Astrocyte (in vitro differentiated cells and primary cell): Measurements from ENCODE around the gene CD101. TPM values are rescaled to one million over a fixed set of nuclear protein-coding genes. Genes with fewer than 3 reads are reported as not detected.
A peak's percentile ranks its signal among the peaks of the same experiment; 100 is the strongest.

Source experiments
- DNase-seq: peaks from one replicate; pipeline ENCODE4 v3.0.0-alpha.2; 2010; ENCODE audit warnings: low read depth
- FAIRE-seq: peaks from 2 replicates; lab custom pipeline; 2011; peaks lifted over from hg19 to GRCh38; lab: Jason Lieb, UNC
- H2AFZ ChIP-seq: 2 replicates; pipeline ENCODE4 v1.6.0; 2012; ENCODE audit warnings: low read depth, low read length, inconsistent platforms
- H3K27ac ChIP-seq: 2 replicates; pipeline ENCODE4 v1.5.1; 2011; ENCODE audit warnings: low read depth, low read length, inconsistent platforms
- H3K27me3 ChIP-seq: 2 replicates; pipeline ENCODE4 v1.6.0; 2011; ENCODE audit warnings: low read length, inconsistent platforms; ENCODE audit not compliant: insufficient read depth
- H3K36me3 ChIP-seq: 2 replicates; pipeline ENCODE4 v1.5.1; 2011; ENCODE audit warnings: low read length, inconsistent platforms; ENCODE audit not compliant: insufficient read depth
- H3K4me1 ChIP-seq: 2 replicates; pipeline ENCODE4 v1.5.1; 2011; ENCODE audit warnings: low read length, inconsistent platforms; ENCODE audit not compliant: insufficient read depth
- H3K4me2 ChIP-seq: 2 replicates; pipeline ENCODE4 v1.6.0; 2012; ENCODE audit warnings: low read length, inconsistent platforms
- H3K4me3 ChIP-seq: 2 replicates; pipeline ENCODE4 v1.5.1; 2011; ENCODE audit warnings: low read depth, mild to moderate bottlenecking, low read length, inconsistent platforms; ENCODE audit not compliant: insufficient read depth
- H3K79me2 ChIP-seq: 2 replicates; pipeline ENCODE4 v1.6.0; 2012; ENCODE audit warnings: mild to moderate bottlenecking, low read length, inconsistent platforms; ENCODE audit not compliant: insufficient read depth
- H3K9ac ChIP-seq: 2 replicates; pipeline ENCODE4 v1.6.0; 2012; ENCODE audit warnings: mild to moderate bottlenecking, low read length, inconsistent platforms
- H3K9me3 ChIP-seq: 2 replicates; pipeline ENCODE4 v1.5.1; 2012; ENCODE audit warnings: low read depth, mild to moderate bottlenecking, low read length, inconsistent platforms; ENCODE audit not compliant: insufficient read depth
- H4K20me1 ChIP-seq: 2 replicates; pipeline ENCODE4 v1.6.0; 2012; ENCODE audit warnings: low read length, inconsistent platforms; ENCODE audit not compliant: insufficient read depth
- H3K27ac Mint-ChIP-seq: one replicate; pipeline ENCODE4 v1.8.0; 2021; ENCODE audit warnings: mild to moderate bottlenecking, mixed read lengths; ENCODE audit not compliant: unreplicated experiment
- H3K27me3 Mint-ChIP-seq: one replicate; pipeline ENCODE4 v1.8.0; 2021; ENCODE audit warnings: low read depth, mixed read lengths; ENCODE audit not compliant: unreplicated experiment
- H3K36me3 Mint-ChIP-seq: one replicate; pipeline ENCODE4 v1.8.0; 2021; ENCODE audit warnings: low read depth, mixed read lengths; ENCODE audit not compliant: unreplicated experiment
- H3K4me1 Mint-ChIP-seq: one replicate; pipeline ENCODE4 v1.8.0; 2021; ENCODE audit warnings: low read depth, mixed read lengths; ENCODE audit not compliant: unreplicated experiment
- H3K4me3 Mint-ChIP-seq: one replicate; pipeline ENCODE4 v1.8.0; 2021; ENCODE audit warnings: mild to moderate bottlenecking, moderate library complexity, mixed read lengths; ENCODE audit not compliant: unreplicated experiment
- H3K9me3 Mint-ChIP-seq: one replicate; pipeline ENCODE4 v1.8.0; 2021; ENCODE audit warnings: mild to moderate bottlenecking, mixed read lengths; ENCODE audit not compliant: unreplicated experiment
- EZH2 ChIP-seq: IDR thresholded peaks from 2 replicates; pipeline ENCODE4 v1.6.1; 2012; ENCODE audit warnings: mild to moderate bottlenecking, low read length, inconsistent platforms; ENCODE audit not compliant: insufficient read depth
- total RNA-seq: library from RNA; stranded (reverse); gene quantifications from 2 replicates; pipeline ENCODE4 v1.2.1, GENCODE V29; 2021
- TF ChIP-seq, protein P1 (sequence below): IDR thresholded peaks from 2 replicates; pipeline ENCODE4 v1.5.1; 2011; ENCODE audit warnings: low read depth, mild to moderate bottlenecking, inconsistent platforms, low read length, moderate library complexity; ENCODE audit not compliant: insufficient read depth

CD101 gene
- total RNA-seq, 1 donor from 2014 or later = 1.6 TPM

- H3K4me2 ChIP-seq = peak within 1 kb of the TSS; percentile 96
- no peaks in the 10 kb centered on the region for H3K9me3 ChIP-seq
- Mint-ChIP-seq H3K4me1 (peaks cover 18% of the 10 kb centered on the region), H3K27me3 (no peaks in the 10 kb centered on the region), H3K4me3 (no peak within 1 kb of the TSS), H3K36me3 (no peaks in the 10 kb centered on the region), H3K27ac (peak within 1 kb of the TSS; percentile 79), H3K9me3 (no peaks in the 10 kb centered on the region)
- peak within 1 kb of the TSS; percentile 85 for H3K27ac ChIP-seq
- H2AFZ ChIP-seq = peak within 1 kb of the TSS; percentile 86
- H3K9ac ChIP-seq = peak within 1 kb of the TSS; percentile 90
- peaks cover 8% of the 10 kb centered on the region for H3K79me2 ChIP-seq
- H3K4me1 ChIP-seq = peaks cover 20% of the 10 kb centered on the region
- DNase-seq (peak; percentile 98), FAIRE-seq (peak; percentile 70)
- no peak for TF ChIP-seq EZH2
- TF ChIP-seq, protein P1, sequence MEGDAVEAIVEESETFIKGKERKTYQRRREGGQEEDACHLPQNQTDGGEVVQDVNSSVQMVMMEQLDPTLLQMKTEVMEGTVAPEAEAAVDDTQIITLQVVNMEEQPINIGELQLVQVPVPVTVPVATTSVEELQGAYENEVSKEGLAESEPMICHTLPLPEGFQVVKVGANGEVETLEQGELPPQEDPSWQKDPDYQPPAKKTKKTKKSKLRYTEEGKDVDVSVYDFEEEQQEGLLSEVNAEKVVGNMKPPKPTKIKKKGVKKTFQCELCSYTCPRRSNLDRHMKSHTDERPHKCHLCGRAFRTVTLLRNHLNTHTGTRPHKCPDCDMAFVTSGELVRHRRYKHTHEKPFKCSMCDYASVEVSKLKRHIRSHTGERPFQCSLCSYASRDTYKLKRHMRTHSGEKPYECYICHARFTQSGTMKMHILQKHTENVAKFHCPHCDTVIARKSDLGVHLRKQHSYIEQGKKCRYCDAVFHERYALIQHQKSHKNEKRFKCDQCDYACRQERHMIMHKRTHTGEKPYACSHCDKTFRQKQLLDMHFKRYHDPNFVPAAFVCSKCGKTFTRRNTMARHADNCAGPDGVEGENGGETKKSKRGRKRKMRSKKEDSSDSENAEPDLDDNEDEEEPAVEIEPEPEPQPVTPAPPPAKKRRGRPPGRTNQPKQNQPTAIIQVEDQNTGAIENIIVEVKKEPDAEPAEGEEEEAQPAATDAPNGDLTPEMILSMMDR = no peak
- no peaks in the 10 kb centered on the region for H3K27me3 ChIP-seq
- peak within 1 kb of the TSS; percentile 86 for H3K4me3 ChIP-seq
- no peaks in the 10 kb centered on the region for H4K20me1 ChIP-seq
- H3K36me3 ChIP-seq = no peaks in the 10 kb centered on the region
These were observed 58.3 kb downstream of the CD101 start, which contains the start of gene TTF2 for GRCh38 chr1:117059678-117060440. Gene TTF2, plus strand, starts transcription at chr1:117060326. Its CDS starts 21 bp downstream, at chr1:117060347.

- no peaks in the 10 kb centered on the region for H3K36me3 Mint-ChIP-seq
- no peaks in the 10 kb centered on the region for H3K27me3 Mint-ChIP-seq
- Histone ChIP-seq H4K20me1 (no peaks in the 10 kb centered on the region), H3K36me3 (no peaks in the 10 kb centered on the region), H3K27ac (peak overlapping the region; percentile 85), H3K4me1 (peaks cover 20% of the 10 kb centered on the region), H3K9me3 (no peaks in the 10 kb centered on the region), H3K27me3 (no peaks in the 10 kb centered on the region), H3K79me2 (peaks cover 8% of the 10 kb centered on the region), H2AFZ (peak overlapping the region; percentile 82), H3K9ac (peak overlapping the region; percentile 90), H3K4me3 (peak overlapping the region; percentile 86), H3K4me2 (peak overlapping the region; percentile 96)
- no peak for FAIRE-seq
- peak; percentile 55 for DNase-seq
- no peak overlapping the region for H3K4me3 Mint-ChIP-seq
- H3K4me1 Mint-ChIP-seq = peaks cover 18% of the 10 kb centered on the region
- H3K9me3 Mint-ChIP-seq = no peaks in the 10 kb centered on the region
- H3K27ac Mint-ChIP-seq = peak overlapping the region; percentile 79
- no peak for TF ChIP-seq EZH2
- TF ChIP-seq, protein P1 = no peak
These were observed 59.1 kb downstream of the CD101 start for GRCh38 chr1:117060441-117061317.
